Stomach (tissue), 4 donors: ENCODE measurements around the gene ACTA2.
A peak's percentile ranks its signal among the peaks of the same experiment; 100 is the strongest.

Experiments used
- CTCF ChIP-seq, 7 experiments: fragments of 450-650 bp in 4 of 7; fragments of 200-600 bp in 3 of 7; sonication (generic) in 3 of 7; IDR thresholded peaks; one replicate each; pipeline ENCODE4 v1.5.1; 2016 to 2019; ENCODE audit warnings: antibody characterized with exemption in 7 of 7, control low read depth in 2 of 7, mild to moderate bottlenecking in 1 of 7
- POLR2A ChIP-seq, 4 donors: fragments of 450-650 bp; IDR thresholded peaks; one replicate each; pipeline ENCODE4 v1.6.1; 2016; ENCODE audit warnings: antibody characterized with exemption in 4 of 4, control low read depth in 2 of 4, mild to moderate bottlenecking in 1 of 4, moderate library complexity in 1 of 4
- POLR2AphosphoS5 ChIP-seq, 3 donors: sonication (generic); formaldehyde crosslinking; IDR thresholded peaks; one replicate each; pipeline ENCODE4 v1.6.1; 2016; ENCODE audit warnings: antibody characterized with exemption in 3 of 3

- TF ChIP-seq CTCF (IDR thresholded peaks at IDR 0.05) (no peak), POLR2A (IDR thresholded peaks at IDR 0.05) (no peak), POLR2AphosphoS5 (IDR thresholded peaks at IDR 0.05) (peak in 1 of 3 donors; percentile 67)
These were observed 26.6 kb upstream of the ACTA2 start for GRCh38 chr10:88979153-88979562.
